Measurements from ENCODE around the gene HSPA14. TPM values are rescaled to one million over a fixed set of nuclear protein-coding genes. Genes with fewer than 3 reads are reported as not detected.
A peak's percentile ranks its signal among the peaks of the same experiment; 100 is the strongest.
"Not testable (repeated sequence)": the region's sequence is repeated elsewhere in the genome, so short reads cannot be mapped to it uniquely, and the experiment has no call there.

The HSPA14 gene
- polyA plus RNA-seq, 4 donors = 15.9 to 19.9 (median 17.7) TPM

DNA sequence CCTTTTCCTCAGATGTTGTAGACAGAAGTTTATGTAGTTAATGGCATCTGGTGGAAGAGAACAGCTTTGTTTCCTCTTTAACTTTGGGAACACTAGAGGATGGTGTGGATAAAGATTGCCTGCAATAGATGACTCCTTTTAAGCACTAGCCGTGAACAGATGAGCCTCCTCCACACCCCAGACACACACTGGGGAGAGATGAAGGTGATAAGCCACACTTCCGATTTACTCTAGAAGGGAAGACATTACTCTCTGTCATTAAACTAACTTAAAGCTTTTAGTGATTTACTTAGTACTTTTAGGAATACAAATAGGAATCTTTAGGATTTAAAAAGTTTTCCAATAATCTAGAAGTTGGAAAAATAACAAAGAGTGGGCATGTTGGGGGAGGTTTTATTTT lies 6.8 kb downstream of the HSPA14 start:
- no peaks in the 10 kb centered on the region for H3K4me1 ChIP-seq (ENCODE audit: control insufficient read depth in 3 of 3, insufficient read depth in 2 of 3, low read depth in 1 of 3, low read length in 2 of 3)
- FAIRE-seq (no peak), DNase-seq (no peak)
- no peak overlapping the region for H3K27ac ChIP-seq (ENCODE audit: low read depth in 1 of 3, low read length in 2 of 3)
- no peaks in the 10 kb centered on the region for H3K9me3 ChIP-seq (ENCODE audit: control insufficient read depth in 2 of 2, insufficient read depth in 1 of 2, low read depth in 1 of 2, low read length in 1 of 2)
- 79 to 96% (median 88%) methylated on average over 2 of the region's 2 CpGs for WGBS, 3 donors
- no peaks in the 10 kb centered on the region for H3K27me3 ChIP-seq (ENCODE audit: control insufficient read depth in 3 of 3, insufficient read depth in 3 of 3, low read length in 3 of 3)
- no peak overlapping the region for H3K4me3 ChIP-seq (ENCODE audit: low read depth in 1 of 3, low read length in 3 of 3)
- H3K36me3 ChIP-seq (ENCODE audit: control insufficient read depth in 3 of 3, insufficient read depth in 2 of 3, low read depth in 1 of 3, low read length in 3 of 3) = peaks cover 7 to 27% (median 8%) of the 10 kb centered on the region in 3 donors

DNA sequence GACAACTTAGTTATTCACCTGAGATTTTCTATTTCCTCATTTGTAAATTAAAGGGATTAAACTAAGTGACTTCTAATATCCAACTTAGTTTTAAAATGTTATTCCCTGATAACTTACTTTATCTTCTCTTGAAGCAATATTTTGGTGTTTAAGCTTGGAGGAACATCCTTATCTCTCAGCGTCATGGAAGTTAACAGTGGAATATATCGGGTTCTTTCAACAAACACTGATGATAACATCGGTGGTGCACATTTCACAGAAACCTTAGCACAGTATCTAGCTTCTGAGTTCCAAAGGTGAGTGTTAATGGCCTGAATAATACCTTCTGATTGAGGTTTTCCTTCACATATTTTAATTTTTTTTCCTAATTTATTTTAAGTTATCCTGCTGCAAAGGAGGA lies 14.1 kb downstream of the HSPA14 start:
- 40 to 67% (median 52%) methylated on average over 3 of the region's 3 CpGs for WGBS, 3 donors
- peak in 1 of 2 donors; percentile 5 for DNase-seq
- Histone ChIP-seq H3K9me3 (ENCODE audit: control insufficient read depth in 2 of 2, insufficient read depth in 1 of 2, low read depth in 1 of 2, low read length in 1 of 2) (no peaks in the 10 kb centered on the region), H3K36me3 (ENCODE audit: control insufficient read depth in 3 of 3, insufficient read depth in 2 of 3, low read depth in 1 of 3, low read length in 3 of 3) (peaks cover 3 to 12% (median 4%) of the 10 kb centered on the region in 3 donors), H3K4me3 (ENCODE audit: low read depth in 1 of 3, low read length in 3 of 3) (no peak overlapping the region), H3K27me3 (ENCODE audit: control insufficient read depth in 3 of 3, insufficient read depth in 3 of 3, low read length in 3 of 3) (no peaks in the 10 kb centered on the region), H3K27ac (ENCODE audit: low read depth in 1 of 3, low read length in 2 of 3) (no peak overlapping the region), H3K4me1 (ENCODE audit: control insufficient read depth in 3 of 3, insufficient read depth in 2 of 3, low read depth in 1 of 3, low read length in 2 of 3) (no peaks in the 10 kb centered on the region)
- FAIRE-seq = no peak

DNA sequence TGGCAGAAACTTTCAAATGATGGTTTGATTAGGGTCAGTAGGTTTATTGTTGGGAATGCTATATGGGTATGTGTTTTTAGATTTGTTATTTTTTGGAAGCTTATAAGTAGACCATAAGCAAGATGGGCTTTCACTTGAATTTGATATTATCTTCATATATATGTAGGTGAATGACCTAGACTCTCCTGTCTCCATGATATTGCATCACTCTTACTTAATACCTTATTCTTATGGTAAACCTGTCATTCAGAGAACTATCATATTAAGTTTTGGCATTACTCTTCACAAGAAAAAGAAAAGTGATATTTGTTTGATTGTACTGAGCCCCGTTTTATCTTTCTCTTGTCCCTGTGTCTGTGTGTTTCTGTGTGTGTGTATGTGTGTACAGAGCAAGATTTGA lies 17.3 kb downstream of the HSPA14 start:
- Histone ChIP-seq H3K4me3 (ENCODE audit: low read depth in 1 of 3, low read length in 3 of 3) (no peak overlapping the region), H3K9me3 (ENCODE audit: control insufficient read depth in 2 of 2, insufficient read depth in 1 of 2, low read depth in 1 of 2, low read length in 1 of 2) (no peaks in the 10 kb centered on the region), H3K4me1 (ENCODE audit: control insufficient read depth in 3 of 3, insufficient read depth in 2 of 3, low read depth in 1 of 3, low read length in 2 of 3) (peaks cover under 1 to 3% (median 2%) of the 10 kb centered on the region in 3 donors), H3K36me3 (ENCODE audit: control insufficient read depth in 3 of 3, insufficient read depth in 2 of 3, low read depth in 1 of 3, low read length in 3 of 3) (peaks cover 1 to 7% (median 7%) of the 10 kb centered on the region in 3 donors), H3K27me3 (ENCODE audit: control insufficient read depth in 3 of 3, insufficient read depth in 3 of 3, low read length in 3 of 3) (no peaks in the 10 kb centered on the region), H3K27ac (ENCODE audit: low read depth in 1 of 3, low read length in 2 of 3) (no peak overlapping the region)
- FAIRE-seq (no peak), DNase-seq (no peak)
- WGBS, 3 donors = 88 to 94% (median 88%) methylated on average over 1 of the region's 1 CpG

DNA sequence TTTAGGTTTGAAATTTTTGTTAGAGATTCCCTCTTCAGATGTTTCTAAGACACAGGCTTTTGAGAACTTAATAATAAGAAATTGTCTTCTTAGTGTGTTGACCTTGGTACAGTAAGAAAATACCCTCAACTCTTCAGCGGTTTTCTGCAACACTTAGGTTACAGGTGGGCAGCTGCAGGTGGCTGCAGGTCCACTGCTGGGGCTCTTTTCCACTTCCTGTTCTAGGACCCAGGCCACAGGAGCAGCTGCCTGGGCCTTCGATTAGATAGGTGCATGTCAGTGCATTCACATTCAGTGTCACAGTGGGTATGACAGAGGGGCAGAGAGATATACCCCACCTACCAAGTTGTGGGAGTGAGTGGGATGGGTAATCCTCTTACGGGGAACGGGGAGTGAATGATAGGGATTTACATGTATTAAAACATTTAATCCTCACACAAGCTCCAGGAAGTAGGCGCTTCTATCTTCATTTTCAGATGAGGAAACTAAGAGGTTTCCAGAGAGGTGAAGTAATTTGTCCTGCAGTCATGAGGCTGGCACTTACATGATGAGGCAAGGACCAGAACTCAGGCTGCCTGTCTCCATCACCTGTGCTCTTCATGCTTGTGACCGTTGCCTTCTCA lies 20.3 kb downstream of the HSPA14 start:
- no peak for DNase-seq
- Histone ChIP-seq H3K27me3 (ENCODE audit: control insufficient read depth in 3 of 3, insufficient read depth in 3 of 3, low read length in 3 of 3) (no peaks in the 10 kb centered on the region), H3K27ac (ENCODE audit: low read depth in 1 of 3, low read length in 2 of 3) (no peak overlapping the region), H3K9me3 (ENCODE audit: control insufficient read depth in 2 of 2, insufficient read depth in 1 of 2, low read depth in 1 of 2, low read length in 1 of 2) (no peaks in the 10 kb centered on the region), H3K36me3 (ENCODE audit: control insufficient read depth in 3 of 3, insufficient read depth in 2 of 3, low read depth in 1 of 3, low read length in 3 of 3) (peaks cover 1 to 11% (median 8%) of the 10 kb centered on the region in 3 donors), H3K4me1 (ENCODE audit: control insufficient read depth in 3 of 3, insufficient read depth in 2 of 3, low read depth in 1 of 3, low read length in 2 of 3) (peaks cover 3 to 11% (median 6%) of the 10 kb centered on the region in 3 donors), H3K4me3 (ENCODE audit: low read depth in 1 of 3, low read length in 3 of 3) (no peak overlapping the region)
- no peak for FAIRE-seq
- 73 to 88% (median 85%) methylated on average over 6 of the region's 6 CpGs for WGBS, 3 donors

DNA sequence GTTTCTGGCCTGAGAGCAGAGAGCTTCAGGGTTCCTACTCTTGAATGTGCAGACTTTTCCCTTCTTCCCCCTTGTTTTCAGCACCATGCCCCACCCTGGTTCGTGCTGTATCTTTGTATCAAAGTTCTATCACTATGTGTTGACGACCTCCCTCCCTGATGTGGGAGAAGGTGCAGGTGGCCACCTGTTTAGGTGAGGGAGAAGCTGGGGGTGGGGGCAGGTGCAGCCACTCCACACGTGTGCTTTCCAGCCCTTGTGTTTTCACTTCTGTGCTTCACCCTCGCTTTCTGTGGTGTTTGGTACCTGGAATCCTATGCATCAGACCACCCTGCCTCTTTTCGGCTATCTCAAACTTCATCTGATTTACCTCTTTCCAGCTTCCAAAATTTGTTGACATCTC lies 20.9 kb downstream of the HSPA14 start:
- Histone ChIP-seq H3K4me3 (ENCODE audit: low read depth in 1 of 3, low read length in 3 of 3) (no peak overlapping the region), H3K27me3 (ENCODE audit: control insufficient read depth in 3 of 3, insufficient read depth in 3 of 3, low read length in 3 of 3) (no peaks in the 10 kb centered on the region), H3K9me3 (ENCODE audit: control insufficient read depth in 2 of 2, insufficient read depth in 1 of 2, low read depth in 1 of 2, low read length in 1 of 2) (no peaks in the 10 kb centered on the region), H3K36me3 (ENCODE audit: control insufficient read depth in 3 of 3, insufficient read depth in 2 of 3, low read depth in 1 of 3, low read length in 3 of 3) (peaks cover 1 to 10% (median 7%) of the 10 kb centered on the region in 3 donors), H3K4me1 (ENCODE audit: control insufficient read depth in 3 of 3, insufficient read depth in 2 of 3, low read depth in 1 of 3, low read length in 2 of 3) (peaks cover 3 to 11% (median 6%) of the 10 kb centered on the region in 3 donors), H3K27ac (ENCODE audit: low read depth in 1 of 3, low read length in 2 of 3) (peak overlapping the region in 1 of 3 donors; percentile 52)
- FAIRE-seq (no peak), DNase-seq (no peak)
- WGBS, 3 donors = 46 to 72% (median 56%) methylated on average over 5 of the region's 5 CpGs

DNA sequence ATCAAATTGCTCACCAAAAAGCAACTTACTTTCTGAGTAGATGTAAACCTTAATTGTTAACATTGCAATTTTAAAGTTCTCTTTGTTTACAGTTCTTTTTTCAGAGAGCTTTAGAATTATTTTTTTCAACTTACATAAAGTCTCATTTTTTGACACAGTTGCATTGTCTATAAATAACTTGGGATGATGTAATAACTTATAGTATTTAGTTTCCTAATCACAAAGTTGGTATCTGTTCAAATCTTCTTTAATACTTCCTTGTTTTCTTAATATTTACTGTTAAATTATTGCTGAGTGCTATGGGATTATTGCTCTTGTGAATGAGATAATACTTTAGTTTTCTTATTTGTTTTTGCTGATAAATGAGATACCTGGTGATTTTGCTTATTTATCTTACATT lies 21.7 kb downstream of the HSPA14 start:
- H3K36me3 ChIP-seq (ENCODE audit: control insufficient read depth in 3 of 3, insufficient read depth in 2 of 3, low read depth in 1 of 3, low read length in 3 of 3) = peaks cover 1 to 10% (median 7%) of the 10 kb centered on the region in 3 donors
- peaks cover 3 to 11% (median 6%) of the 10 kb centered on the region in 3 donors for H3K4me1 ChIP-seq (ENCODE audit: control insufficient read depth in 3 of 3, insufficient read depth in 2 of 3, low read depth in 1 of 3, low read length in 2 of 3)
- H3K4me3 ChIP-seq (ENCODE audit: low read depth in 1 of 3, low read length in 3 of 3) = no peak overlapping the region
- DNase-seq (no peak), FAIRE-seq (peak; percentile 57)
- no peaks in the 10 kb centered on the region for H3K9me3 ChIP-seq (ENCODE audit: control insufficient read depth in 2 of 2, insufficient read depth in 1 of 2, low read depth in 1 of 2, low read length in 1 of 2)
- no peaks in the 10 kb centered on the region for H3K27me3 ChIP-seq (ENCODE audit: control insufficient read depth in 3 of 3, insufficient read depth in 3 of 3, low read length in 3 of 3)
- peak overlapping the region in 1 of 3 donors; percentile 80 for H3K27ac ChIP-seq (ENCODE audit: low read depth in 1 of 3, low read length in 2 of 3)

DNA sequence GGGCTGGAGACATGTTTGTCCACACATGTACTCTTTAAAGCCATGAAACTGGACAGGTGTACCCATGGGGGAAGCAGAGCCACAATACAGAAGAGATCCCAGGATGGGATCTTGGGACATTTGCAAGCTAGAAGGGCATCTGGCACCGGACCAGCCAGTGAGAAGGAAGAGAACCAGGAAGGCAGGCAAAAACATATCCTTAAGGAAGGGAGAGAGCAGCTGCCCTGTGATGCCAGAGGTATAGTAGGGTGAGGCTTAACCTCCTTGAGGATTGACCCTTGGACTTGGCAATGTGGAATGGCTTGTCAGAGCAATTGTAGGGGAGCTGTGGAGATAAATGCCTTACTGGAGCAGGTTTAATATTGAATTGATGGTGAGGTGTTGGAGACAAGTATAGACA lies 22.7 kb downstream of the HSPA14 start:
- H3K27ac ChIP-seq (ENCODE audit: low read depth in 1 of 3, low read length in 2 of 3) = peak overlapping the region; percentile 80 to 97 (median 94)
- H3K9me3 ChIP-seq (ENCODE audit: control insufficient read depth in 2 of 2, insufficient read depth in 1 of 2, low read depth in 1 of 2, low read length in 1 of 2) = no peaks in the 10 kb centered on the region
- peaks cover 3 to 11% (median 6%) of the 10 kb centered on the region in 3 donors for H3K4me1 ChIP-seq (ENCODE audit: control insufficient read depth in 3 of 3, insufficient read depth in 2 of 3, low read depth in 1 of 3, low read length in 2 of 3)
- peak; percentile 89 to 98 for DNase-seq
- H3K4me3 ChIP-seq (ENCODE audit: low read depth in 1 of 3, low read length in 3 of 3) = no peak overlapping the region
- WGBS, 3 donors = 4 to 68% (median 30%) methylated on average over 1 of the region's 1 CpG
- H3K36me3 ChIP-seq (ENCODE audit: control insufficient read depth in 3 of 3, insufficient read depth in 2 of 3, low read depth in 1 of 3, low read length in 3 of 3) = peaks cover 1 to 10% (median 7%) of the 10 kb centered on the region in 3 donors
- no peak for FAIRE-seq
- no peaks in the 10 kb centered on the region for H3K27me3 ChIP-seq (ENCODE audit: control insufficient read depth in 3 of 3, insufficient read depth in 3 of 3, low read length in 3 of 3)

DNA sequence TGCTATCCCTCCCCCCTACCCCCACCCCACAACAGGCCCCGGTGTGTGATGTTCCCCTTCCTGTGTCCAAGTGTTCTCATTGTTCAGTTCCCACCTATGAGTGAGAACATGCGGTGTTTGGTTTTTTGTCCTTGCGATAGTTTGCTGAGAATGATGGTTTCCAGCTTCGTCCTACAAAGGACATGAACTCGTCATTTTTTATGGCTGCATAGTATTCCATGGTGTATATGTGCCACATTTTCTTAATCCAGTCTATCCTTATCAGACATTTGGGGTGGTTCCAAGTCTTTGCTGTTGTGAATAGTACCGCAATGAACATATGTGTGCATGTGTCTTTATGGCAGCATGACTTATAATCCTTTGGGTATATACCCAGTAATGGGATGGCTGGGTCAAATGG lies 26.4 kb downstream of the HSPA14 start:
- 94 to 99% (median 99%) methylated on average over 6 of the region's 6 CpGs for WGBS, 3 donors
- Histone ChIP-seq H3K4me1 (ENCODE audit: control insufficient read depth in 3 of 3, insufficient read depth in 2 of 3, low read depth in 1 of 3, low read length in 2 of 3) (peaks cover 3 to 11% (median 6%) of the 10 kb centered on the region in 3 donors), H3K36me3 (ENCODE audit: control insufficient read depth in 3 of 3, insufficient read depth in 2 of 3, low read depth in 1 of 3, low read length in 3 of 3) (peaks cover 5 to 16% (median 9%) of the 10 kb centered on the region in 3 donors)
- not testable (repeated sequence) for H3K27ac ChIP-seq (ENCODE audit: low read depth in 1 of 3, low read length in 2 of 3); H3K4me3 ChIP-seq (ENCODE audit: low read depth in 1 of 3, low read length in 3 of 3); DNase-seq; FAIRE-seq; H3K27me3 ChIP-seq (ENCODE audit: control insufficient read depth in 3 of 3, insufficient read depth in 3 of 3, low read length in 3 of 3); H3K9me3 ChIP-seq (ENCODE audit: control insufficient read depth in 2 of 2, insufficient read depth in 1 of 2, low read depth in 1 of 2, low read length in 1 of 2)

DNA sequence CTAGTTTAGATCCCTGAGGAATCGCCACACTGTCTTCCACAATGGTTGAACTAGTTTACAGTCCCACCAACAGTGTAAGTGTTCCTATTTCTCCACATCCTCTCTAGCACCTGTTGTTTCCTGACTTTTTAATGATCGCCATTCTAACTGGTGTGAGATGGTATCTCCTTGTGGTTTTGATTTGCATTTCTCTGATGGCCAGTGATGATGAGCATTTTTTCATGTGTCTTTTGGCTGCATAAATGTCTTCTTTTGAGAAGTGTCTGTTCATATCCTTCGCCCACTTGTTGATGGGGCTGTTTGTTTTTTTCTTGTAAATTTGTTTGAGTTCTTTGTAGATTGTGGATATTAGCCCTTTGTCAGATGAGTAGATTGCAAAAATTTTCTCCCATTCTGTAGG lies 26.8 kb downstream of the HSPA14 start:
- not testable (repeated sequence) for FAIRE-seq; H3K27ac ChIP-seq (ENCODE audit: low read depth in 1 of 3, low read length in 2 of 3); DNase-seq; H3K9me3 ChIP-seq (ENCODE audit: control insufficient read depth in 2 of 2, insufficient read depth in 1 of 2, low read depth in 1 of 2, low read length in 1 of 2); H3K27me3 ChIP-seq (ENCODE audit: control insufficient read depth in 3 of 3, insufficient read depth in 3 of 3, low read length in 3 of 3); H3K4me3 ChIP-seq (ENCODE audit: low read depth in 1 of 3, low read length in 3 of 3)
- WGBS, 3 donors = 91 to 96% (median 93%) methylated on average over 3 of the region's 3 CpGs
- peaks cover 3 to 11% (median 6%) of the 10 kb centered on the region in 3 donors for H3K4me1 ChIP-seq (ENCODE audit: control insufficient read depth in 3 of 3, insufficient read depth in 2 of 3, low read depth in 1 of 3, low read length in 2 of 3)
- H3K36me3 ChIP-seq (ENCODE audit: control insufficient read depth in 3 of 3, insufficient read depth in 2 of 3, low read depth in 1 of 3, low read length in 3 of 3) = peaks cover 7 to 16% (median 12%) of the 10 kb centered on the region in 3 donors

All from small intestine (tissue), 7 donors.